ENCODE measurements around the gene SLITRK3.

GRCh38 chr3:165195640-165196576 lies at the start of gene SLITRK3:
- no peak for TF ChIP-seq TAF1 (IDR thresholded peaks at IDR 0.05; ENCODE audit: low read depth)
- no peak for TF ChIP-seq RAD21 (IDR thresholded peaks at IDR 0.05; ENCODE audit: low read depth)
- no peak for TF ChIP-seq CEBPB (IDR thresholded peaks at IDR 0.05)
- no peak for TF ChIP-seq EP300 (IDR thresholded peaks at IDR 0.05; ENCODE audit: borderline replicate concordance)
- TF ChIP-seq, protein P1, sequence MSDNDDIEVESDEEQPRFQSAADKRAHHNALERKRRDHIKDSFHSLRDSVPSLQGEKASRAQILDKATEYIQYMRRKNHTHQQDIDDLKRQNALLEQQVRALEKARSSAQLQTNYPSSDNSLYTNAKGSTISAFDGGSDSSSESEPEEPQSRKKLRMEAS (IDR thresholded peaks at IDR 0.05) = no peak
- no peak for TF ChIP-seq YY1 (IDR thresholded peaks at IDR 0.05; ENCODE audit: low read depth)
- TF ChIP-seq, protein P2, sequence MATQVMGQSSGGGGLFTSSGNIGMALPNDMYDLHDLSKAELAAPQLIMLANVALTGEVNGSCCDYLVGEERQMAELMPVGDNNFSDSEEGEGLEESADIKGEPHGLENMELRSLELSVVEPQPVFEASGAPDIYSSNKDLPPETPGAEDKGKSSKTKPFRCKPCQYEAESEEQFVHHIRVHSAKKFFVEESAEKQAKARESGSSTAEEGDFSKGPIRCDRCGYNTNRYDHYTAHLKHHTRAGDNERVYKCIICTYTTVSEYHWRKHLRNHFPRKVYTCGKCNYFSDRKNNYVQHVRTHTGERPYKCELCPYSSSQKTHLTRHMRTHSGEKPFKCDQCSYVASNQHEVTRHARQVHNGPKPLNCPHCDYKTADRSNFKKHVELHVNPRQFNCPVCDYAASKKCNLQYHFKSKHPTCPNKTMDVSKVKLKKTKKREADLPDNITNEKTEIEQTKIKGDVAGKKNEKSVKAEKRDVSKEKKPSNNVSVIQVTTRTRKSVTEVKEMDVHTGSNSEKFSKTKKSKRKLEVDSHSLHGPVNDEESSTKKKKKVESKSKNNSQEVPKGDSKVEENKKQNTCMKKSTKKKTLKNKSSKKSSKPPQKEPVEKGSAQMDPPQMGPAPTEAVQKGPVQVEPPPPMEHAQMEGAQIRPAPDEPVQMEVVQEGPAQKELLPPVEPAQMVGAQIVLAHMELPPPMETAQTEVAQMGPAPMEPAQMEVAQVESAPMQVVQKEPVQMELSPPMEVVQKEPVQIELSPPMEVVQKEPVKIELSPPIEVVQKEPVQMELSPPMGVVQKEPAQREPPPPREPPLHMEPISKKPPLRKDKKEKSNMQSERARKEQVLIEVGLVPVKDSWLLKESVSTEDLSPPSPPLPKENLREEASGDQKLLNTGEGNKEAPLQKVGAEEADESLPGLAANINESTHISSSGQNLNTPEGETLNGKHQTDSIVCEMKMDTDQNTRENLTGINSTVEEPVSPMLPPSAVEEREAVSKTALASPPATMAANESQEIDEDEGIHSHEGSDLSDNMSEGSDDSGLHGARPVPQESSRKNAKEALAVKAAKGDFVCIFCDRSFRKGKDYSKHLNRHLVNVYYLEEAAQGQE (IDR thresholded peaks at IDR 0.05; ENCODE audit: low read depth) = no peak
- no peak for TF ChIP-seq ZBTB7A (IDR thresholded peaks at IDR 0.05; ENCODE audit: low read depth)
- no peak for TF ChIP-seq TCF12 (IDR thresholded peaks at IDR 0.05; ENCODE audit: low read depth)
- no peak for TF ChIP-seq NFIC (IDR thresholded peaks at IDR 0.05)
- no peak for TF ChIP-seq USF1 (IDR thresholded peaks at IDR 0.05)

Data from Ishikawa (cell line).